Measurements from ENCODE around the gene STK32B.
"Not testable (repeated sequence)": the region's sequence is repeated elsewhere in the genome, so short reads cannot be mapped to it uniquely, and the experiment has no call there.

The STK32B gene

GRCh38 chr4:5051278-5052203 is at the start of gene STK32B:
Gene STK32B (plus strand): TSS chr4:5051480.
- DNase-seq, result peak; percentile 83

GRCh38 chr4:5001641-5002040 is 49.6 kb upstream of the STK32B start:
- peak; percentile 50 for DNase-seq

DNA sequence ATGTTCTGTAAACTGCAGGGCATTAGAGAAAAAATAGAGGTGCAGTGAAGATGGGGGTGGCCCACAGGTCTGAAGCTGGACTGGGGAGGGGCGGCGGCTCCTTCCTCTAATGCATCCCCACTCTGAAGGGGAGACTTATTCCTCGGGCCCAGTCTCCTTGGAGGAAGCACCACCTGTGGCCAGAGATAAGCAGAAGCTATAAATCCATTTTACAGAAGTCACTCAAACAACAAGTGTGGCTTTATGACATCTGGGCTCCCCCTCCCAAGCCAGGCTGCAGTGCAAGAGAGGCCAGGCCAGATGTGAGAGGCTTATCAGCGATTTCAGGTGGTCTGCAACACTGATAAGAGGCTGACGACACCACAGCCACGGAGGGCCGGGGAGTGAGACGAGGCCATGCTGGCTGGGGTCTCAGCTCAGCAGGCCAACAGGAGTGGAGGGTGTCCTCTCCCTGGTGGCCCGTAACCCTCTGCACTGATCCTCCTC is 47.9 kb upstream of the STK32B start:
- no peak for DNase-seq

GRCh38 chr4:5003918-5004317 is 47.4 kb upstream of the STK32B start:
- no peak for DNase-seq

- DNase-seq, result no peak
Measured at GRCh38 chr4:5004496-5004895, 46.8 kb upstream of the STK32B start.

GRCh38 chr4:5006932-5007331 is 44.3 kb upstream of the STK32B start:
- DNase-seq, result not testable (repeated sequence)

DNA sequence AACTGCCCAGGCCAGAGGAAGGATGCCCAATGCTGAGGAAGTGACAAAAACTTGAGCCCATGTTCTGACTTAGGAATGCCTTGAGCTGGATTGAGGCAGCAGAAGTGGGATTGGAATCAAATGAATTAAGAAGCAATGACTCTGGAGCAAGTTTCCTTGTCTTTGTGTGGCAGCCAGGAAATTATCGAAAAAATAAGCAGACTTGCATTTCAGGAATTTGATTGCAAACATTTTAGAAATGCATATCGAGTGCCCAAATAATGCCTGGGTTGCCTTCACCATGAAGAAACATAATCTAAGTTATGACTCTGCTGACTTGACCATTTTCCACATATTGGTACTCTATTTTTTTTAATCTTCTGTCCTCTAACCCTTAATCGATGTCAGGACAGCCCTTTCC is 41.5 kb upstream of the STK32B start:
- no peak for DNase-seq

- peak; percentile 9 for DNase-seq
Measured at GRCh38 chr4:5010984-5011383, 40.3 kb upstream of the STK32B start.

DNA sequence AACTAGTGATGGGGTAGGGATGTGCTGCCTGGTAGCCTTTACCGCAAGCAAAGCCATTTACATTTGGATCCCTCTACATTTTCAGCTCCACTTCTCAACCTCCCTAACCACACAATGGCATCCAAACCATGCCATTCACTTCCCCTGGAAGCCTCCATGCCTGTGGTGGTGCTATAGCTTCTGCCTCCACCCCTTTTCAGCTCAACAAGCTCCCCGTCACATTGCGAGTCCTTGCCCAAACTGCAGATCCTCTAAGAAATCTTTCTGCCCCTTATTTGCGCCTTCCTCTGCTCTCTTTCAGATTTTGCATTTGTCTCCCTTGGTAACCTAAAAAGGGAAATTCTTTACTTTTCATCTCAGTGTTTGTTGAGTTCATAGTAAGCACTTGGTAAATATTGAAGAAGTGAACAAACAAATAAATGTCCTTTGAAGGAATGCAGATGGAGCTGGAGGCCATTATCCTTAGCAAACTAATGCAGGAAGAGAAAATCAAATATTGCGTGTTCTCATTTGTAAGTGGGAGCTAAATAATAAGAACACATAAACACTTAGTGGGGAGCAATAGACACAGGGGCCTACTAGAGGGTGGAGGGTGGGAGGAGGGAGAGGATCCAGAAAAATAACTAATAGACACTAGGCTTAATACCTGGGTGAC is 38.9 kb upstream of the STK32B start:
- no peak for DNase-seq

- DNase-seq, result no peak
Measured at GRCh38 chr4:5012958-5013357, 38.3 kb upstream of the STK32B start.

- no peak for DNase-seq
Measured at GRCh38 chr4:5014007-5014682, 37.1 kb upstream of the STK32B start.

- DNase-seq, result no peak
Measured at GRCh38 chr4:5018096-5018495, 33.2 kb upstream of the STK32B start.

DNA sequence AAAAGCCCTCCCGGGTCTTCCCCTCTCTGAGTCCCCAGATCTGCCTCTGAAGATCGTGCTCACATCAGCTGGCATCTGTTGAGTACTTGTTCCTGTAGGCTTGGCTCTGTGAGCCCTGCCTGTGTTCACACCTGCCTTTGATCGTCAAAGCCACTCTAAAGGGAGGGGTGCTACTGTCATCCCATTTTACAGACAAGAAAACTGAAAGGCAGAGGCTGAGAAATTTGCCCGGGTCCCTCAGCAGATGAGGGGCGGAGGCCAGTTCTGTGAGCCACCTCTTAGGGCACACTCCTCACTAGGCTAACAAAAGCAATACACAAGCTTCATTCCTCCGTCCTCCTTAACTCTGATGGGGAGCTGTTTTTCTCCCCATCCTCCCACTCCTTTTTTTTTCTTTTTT is 32.7 kb upstream of the STK32B start:
- no peak for DNase-seq

DNA sequence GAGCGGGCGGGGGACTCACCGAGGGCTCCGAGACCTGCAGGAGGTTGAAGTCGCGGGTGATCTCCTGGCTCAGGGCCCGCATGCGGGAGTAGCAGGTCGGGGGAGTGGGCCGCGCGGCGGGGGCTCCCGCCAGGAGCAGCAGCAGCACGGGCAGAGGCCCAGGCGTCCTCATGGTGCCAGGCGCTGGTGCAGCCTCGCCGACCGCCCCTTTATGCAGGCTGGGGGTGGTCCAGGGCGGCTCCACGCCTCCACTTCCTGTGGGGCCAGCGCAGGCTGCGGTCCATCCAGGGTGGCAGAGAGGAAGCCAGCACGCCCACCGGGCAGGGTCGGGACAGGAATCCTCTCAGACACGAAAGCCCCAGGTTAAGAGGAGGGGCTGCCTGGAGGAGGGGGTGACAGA is 32.0 kb upstream of the STK32B start, which contains the start of gene CYTL1:
CYTL1 (minus strand) TSS at position 185 of the 400 bp plus-strand sequence; CDS start at position 172, 13 bp downstream.
- DNase-seq, result no peak

DNA sequence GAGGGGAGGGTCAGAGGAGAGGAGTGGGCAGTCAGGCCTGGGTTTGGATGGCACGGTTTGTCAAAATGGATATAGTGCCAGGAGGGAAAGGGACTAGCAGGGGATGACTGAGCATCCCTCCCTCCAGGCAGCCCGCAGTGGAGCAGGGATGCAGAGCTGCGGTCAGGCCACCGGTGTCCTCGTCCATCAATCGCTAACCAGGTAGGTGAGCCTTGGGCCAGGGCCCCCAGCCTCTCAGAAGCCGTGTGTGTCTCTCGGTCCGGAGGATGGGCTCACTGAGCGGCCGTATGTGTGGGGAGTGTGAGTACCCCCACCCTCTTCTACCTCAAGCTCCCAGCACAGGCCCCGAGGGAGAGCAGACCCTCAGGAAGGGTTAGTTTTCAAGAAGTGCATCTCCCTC is 31.5 kb upstream of the STK32B start:
- DNase-seq, result no peak

DNA sequence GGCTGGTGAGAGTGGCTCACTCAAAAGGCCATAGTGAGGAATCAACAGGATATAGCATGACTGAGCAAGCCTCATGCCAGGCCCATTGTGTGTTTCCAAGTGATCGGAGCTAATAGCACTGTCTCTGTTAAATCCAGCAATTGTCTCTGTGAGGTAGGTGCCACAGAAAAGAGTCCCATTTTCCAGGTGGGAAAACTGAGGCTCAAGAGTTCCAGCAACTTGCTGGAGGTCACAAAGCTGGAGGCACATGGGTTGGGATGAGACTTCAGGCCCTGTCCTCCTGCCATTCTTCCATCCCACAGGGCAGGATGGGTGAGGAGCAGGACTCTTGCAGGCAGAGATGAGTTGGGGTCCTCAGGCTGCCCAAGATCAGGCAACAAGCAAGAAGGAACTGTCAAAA is 30.9 kb upstream of the STK32B start:
- DNase-seq, result no peak

GRCh38 chr4:5021546-5021945 is 29.7 kb upstream of the STK32B start:
- DNase-seq, result no peak

DNA sequence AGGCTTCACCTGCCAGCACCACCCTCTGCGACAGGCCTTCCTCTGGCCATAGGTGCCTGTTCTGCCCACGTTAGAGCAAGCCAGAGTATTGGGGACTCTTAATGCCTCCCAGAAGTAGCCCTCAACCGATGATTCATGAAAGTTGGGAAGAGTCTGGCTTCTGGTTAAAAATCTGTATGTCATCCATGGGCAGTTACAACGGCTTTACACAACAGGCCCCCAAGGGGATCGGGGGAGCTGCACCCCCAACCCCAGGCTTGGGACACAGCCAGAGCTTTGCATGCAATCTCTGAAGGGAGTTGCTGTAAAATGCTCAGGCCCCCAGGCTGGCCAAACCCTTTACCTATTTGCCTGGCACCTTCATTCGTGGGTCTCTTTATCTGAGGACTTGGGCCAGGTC is 26.6 kb upstream of the STK32B start:
- DNase-seq, result no peak

DNA sequence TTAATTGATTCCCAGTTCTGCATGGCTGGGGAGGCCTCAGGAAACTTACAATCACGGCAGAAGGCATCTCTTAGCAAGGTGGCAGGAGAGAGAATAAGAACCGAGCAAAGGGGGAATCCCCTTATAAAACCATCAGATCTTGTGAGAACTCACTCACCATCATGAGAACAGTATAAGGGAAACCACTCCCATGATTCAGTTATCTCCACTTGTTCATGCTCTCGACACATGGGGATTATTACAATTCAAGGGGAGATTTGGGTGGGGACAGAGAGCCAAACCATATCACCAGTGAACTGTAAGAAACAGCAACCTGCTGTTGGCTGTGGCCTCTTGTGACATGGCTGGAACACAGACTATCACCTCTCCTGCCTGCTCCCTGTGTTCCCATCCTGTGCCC is 24.9 kb upstream of the STK32B start:
- DNase-seq, result no peak

DNA sequence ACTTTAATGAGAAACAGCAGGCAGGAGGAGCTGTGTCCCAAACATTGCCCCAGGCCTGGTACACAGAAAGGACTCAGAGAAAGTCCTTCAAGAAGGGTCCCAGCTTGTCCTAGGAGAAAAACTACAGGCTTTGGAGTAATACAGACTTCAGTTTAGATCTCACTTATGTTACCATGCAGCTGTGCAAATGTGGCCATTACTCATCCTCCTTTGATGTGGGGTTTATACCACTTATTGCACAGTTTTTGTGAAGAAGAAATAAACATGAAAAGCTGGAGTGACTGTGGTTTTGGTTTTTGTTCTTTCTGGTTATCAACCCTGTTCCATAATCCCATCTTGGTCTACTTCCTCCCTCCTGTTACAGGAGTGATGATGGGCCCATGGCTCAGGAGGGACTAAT is 23.9 kb upstream of the STK32B start:
- DNase-seq, result no peak

DNA sequence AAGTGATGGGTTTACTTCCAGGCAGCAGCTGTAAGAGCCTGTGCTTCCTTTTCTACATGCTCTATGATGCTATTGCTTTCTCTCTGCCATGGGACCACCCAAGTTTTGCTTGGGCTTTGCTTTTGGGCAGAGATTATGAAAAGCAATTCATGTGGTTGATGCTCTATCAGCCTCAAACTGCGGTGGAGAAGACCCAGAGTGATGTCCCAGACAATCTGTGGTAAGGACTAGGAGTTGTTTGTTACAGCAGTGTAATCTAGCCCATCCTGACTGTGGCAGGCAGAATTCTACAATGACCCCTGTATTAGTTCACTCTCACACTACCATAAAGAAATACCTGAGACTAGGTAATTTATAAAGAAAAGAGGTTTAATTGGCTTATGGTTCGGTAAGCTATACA is 22.8 kb upstream of the STK32B start:
- DNase-seq, result no peak

DNA sequence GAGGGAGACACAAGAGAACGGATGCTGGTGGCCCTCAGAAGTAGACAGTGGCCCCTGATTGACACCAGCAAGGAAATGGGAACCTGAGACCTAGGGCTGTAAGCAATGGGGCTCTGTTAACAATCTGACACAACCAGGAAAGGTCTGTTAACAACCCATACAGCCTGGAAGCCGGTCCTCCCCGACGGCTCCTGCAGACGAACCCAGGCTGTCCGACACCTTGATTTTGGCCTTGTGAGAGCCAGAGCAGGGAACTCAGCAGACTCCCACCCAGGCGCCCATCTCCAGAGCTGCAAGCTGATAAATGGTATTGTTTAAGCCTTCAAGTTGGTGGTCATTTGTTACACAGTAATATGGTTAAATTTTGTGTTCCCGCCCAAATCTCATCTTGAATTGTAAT is 21.8 kb upstream of the STK32B start:
- peak; percentile 46 for DNase-seq

- DNase-seq, result no peak
Measured at GRCh38 chr4:5030221-5030620, 21.1 kb upstream of the STK32B start.

DNA sequence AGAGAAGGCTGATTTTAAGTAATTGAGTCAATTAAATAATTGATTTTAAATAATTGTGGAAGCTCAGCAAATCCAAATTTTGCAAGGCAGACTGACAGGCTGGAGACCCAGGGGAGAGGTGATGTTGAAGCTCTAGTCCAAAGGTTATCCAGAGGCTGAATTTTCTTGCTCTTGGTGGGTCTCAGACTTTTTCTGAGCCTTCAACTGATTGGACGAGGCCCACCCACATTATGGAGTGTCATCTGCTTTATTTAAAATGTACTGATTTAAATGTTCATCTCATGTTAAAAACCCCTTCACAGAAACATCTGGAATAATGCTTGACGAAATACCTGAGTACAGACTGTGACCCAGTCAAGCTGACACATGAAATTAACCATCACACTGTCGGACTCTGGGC is 20.4 kb upstream of the STK32B start:
- no peak for DNase-seq

Measured in NCI-H82 (cell line).